NOMO-1 (cell line): Measurements from ENCODE around the gene PDIA6.

Experiments used
- DNase-seq, 2 experiments: peaks; one replicate each; lab custom pipeline; 2025; ENCODE audit not compliant: unreplicated experiment in 2 of 2; lab: John Stamatoyannopoulos, UW

The PDIA6 gene, protein sequence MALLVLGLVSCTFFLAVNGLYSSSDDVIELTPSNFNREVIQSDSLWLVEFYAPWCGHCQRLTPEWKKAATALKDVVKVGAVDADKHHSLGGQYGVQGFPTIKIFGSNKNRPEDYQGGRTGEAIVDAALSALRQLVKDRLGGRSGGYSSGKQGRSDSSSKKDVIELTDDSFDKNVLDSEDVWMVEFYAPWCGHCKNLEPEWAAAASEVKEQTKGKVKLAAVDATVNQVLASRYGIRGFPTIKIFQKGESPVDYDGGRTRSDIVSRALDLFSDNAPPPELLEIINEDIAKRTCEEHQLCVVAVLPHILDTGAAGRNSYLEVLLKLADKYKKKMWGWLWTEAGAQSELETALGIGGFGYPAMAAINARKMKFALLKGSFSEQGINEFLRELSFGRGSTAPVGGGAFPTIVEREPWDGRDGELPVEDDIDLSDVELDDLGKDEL

DNA sequence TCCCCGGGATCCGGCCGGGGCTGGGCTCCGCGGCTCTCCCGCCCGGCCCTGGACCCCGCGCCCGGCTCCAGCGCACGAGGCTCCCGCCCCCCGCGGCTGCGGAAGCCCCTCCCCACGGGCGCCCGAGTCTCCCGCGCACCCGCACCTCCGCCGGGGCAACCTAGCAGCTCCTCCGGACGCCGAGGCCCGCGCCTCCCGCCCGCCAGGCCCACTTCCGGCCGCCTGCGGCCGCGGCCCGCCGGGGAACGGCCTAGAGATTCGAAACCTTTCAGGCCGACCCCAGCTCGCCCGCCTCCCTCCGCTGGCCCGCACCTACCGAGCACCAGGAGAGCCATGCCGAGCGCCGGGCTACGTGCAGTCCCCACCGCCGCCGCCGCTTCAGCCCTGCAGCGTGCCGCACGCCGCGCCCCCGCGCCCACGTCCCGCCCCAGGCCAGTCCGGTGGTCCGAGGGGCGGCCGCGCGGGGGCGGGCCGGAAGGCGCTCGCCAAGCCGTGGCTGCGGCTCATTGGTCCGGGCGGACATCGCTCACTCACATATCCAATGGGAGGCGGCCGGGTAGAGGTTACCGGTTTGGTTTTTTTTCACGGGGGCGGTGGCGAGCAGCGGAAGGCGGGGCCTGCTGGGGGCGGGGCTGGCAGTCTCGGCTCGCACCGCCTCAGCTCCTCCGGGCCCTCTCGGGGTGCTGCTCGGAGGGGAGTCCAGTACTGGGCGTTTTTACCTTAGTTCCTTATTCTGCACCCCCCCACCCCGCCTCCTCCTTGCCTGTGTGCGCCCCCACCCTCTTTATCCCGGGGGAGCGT, at the start of gene PDIA6:
TSS of gene PDIA6 (minus strand) at position 424 of the 801 bp plus-strand sequence. CDS start at position 335, 89 bp downstream.
- peak; percentile 94 to 97 for DNase-seq

DNA sequence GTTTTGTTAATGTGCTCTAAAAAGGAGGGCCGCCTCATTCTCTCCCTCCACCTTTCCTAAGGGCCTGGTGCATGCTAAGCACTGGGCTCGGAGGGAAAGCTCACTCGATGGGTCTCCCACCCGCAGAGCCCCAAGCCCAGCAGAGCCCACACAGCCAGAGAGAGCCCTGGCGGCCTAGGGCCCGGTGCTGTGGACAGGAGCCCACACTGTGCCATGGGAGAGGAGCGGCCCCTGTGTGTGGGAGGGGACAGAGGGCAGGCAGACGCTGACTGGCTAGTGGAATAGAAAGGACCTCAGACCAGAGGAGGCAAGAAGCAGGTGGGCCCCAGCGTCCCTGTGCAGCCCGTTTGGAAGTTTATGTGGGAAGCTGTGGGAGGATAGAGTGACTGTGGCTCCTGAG, 49.7 kb upstream of the PDIA6 start:
- DNase-seq = no peak

DNA sequence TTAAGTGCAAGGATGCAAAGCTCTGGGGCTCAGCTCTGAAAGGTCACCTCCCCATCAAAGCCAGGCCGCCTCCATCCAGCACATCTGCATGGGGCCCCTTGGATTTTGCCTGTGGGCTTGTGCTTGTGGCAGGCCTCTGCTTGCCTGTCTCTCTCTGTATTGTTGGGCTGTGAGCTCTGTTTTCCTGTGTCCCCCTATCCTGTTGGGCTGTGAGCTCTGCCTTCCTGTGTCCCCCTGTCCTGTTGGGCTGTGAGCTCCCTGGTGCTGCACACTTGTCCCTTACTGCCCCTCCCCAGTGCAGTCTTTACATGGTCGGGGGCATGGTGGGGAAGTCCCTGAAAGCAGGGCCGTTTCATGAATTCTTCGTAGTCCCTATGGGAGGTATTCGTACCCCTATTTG, 49.2 kb upstream of the PDIA6 start:
- DNase-seq = no peak

DNA sequence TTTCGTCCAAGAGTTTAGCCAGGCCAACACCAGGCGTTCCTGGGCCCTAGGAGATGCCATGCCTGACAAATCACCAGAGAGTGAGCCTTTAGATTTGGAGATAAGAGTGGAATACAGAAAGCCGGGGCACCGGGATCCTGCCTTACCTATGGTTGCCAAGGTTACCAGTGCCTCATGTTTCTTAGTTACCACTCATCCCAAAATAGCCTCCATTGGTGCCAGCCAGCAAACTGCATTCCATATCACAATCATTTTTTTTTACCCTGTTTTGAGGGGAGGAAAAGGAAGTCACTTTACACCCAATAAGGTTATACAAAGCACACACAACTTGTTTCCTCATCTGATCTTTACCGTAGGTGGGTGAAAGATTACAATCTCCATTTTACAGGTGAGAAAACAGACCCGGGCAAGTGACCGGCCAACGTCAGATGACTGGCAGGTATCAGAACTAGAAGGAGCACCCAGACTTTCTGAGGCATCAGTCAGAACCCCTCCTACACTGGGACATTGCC, 48.3 kb upstream of the PDIA6 start:
- no peak for DNase-seq

DNA sequence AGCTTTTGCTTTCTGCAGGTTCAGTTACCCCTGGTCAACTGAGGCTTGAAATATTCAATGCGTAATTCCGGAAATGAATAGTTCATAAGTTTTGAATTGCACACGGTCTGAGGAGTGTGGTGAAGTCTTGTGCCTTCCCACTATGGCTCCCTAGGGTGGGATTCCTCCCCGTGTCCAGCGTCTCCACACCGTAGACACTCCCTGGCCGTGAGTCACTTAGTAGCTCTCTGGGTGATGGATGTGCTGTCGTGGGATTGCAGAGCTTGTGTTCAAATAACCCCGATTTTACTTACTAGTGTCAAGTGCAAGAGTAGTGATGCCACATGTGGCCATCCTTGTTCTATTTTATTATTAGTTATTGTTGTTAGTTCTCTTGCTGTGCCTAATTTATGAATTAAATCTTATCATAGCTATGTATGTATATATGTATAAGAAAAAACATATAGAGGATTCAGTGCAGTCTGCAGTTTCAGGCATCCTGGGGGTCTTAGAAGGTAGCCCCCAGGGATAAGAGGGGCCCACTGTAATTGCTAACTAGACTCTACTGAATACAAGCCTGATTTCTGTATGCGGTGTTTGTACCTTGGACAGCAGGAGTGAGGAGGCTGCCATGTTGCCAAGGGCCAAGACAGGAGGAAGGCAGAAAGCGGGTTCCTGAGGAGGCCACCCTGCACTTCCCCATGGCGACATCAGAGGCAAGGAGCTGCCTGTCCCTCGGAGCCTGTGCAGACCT, 47.7 kb upstream of the PDIA6 start:
- no peak for DNase-seq

DNA sequence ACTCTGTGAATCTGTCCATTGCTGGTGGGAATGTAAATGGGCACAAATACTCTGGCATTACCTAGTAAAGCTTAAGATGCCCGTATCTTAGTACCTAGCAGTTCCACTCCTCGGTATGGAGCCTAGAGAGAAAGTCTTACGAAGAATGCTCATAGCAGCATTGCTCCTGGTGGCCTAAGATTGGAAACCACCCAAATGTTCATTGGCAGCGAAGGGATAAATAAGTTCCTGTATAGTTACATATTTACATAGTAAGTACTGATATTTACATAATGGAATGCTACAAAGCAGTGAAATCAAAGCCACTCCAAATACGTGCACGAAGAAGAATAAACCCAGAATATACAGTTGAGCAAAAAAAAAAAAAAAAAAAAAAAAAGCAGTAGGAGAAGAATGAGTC, 46.7 kb upstream of the PDIA6 start:
- DNase-seq = no peak

DNA sequence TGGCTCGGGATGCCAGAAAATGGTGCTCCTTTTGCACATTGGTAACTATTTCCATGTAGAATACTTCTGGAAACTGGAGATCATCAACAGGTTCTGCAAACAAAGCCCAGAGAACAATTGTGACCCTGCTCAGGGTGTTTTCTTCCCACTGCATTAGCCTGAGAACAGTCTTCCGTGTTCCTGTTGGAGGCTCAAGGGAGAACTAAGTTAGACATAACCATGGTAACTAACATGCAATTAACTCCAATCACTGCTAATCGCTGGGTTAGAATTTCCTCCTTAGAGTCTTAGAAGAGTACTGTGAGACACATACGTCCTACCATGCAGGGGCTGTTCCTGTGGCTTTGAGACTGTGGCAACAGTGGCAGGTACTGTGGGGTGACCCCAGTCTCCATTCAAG, 36.0 kb upstream of the PDIA6 start:
- no peak for DNase-seq

DNA sequence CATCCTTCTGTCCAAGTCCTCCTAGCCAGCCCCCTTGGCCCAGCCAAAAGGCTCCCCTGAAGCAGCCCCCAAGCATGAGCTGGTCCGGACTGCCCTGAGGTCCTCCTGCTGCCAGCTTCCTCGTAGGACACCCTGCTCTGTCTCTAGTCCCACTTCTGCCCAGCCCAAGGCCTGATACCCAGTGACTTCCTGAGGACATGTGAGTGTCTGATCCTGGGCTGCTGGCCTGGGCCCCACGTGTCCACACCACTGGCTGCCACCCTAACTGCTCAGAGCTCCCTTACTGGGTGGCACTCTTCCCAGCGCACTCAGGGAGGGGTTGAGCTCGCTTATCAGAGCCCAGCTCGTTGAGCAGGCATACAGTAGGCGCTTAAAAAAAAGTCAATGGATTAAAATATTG, 34.4 kb upstream of the PDIA6 start:
- DNase-seq = no peak

DNA sequence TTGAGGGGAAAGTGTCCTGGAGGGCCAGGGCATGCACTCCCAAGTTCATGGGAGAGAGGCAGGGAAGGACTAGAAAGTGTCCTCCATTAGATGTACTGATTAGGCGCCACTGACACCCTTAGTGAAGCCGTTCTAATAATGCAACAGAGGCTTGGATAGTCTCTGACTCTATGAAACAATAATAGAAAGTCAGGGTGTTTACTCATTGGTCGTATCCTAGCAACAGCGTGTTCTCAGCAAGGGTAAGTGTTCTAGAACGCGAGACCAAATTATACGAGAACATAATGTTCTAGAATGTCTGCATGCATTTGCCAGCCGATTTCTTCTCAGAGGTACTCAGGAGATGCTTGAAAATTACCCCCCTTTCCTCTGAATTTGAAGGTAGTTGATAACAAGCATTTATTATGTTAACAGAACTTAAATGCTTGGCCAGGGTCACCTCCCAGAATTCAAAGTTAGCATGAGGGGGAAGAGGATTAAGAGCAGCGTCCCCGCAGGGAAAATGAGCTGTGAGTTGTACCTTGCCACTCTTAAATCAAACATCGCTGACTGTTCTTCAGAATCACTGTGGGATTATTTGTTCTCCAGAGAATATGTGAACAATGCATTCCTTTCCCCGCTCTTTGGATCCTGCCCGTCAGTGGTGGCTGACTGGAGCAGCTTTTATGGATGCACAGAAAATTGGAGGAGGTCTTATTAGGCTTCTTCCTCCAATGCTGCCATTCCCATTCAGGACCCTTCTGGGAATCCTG, 33.7 kb upstream of the PDIA6 start:
- no peak for DNase-seq

DNA sequence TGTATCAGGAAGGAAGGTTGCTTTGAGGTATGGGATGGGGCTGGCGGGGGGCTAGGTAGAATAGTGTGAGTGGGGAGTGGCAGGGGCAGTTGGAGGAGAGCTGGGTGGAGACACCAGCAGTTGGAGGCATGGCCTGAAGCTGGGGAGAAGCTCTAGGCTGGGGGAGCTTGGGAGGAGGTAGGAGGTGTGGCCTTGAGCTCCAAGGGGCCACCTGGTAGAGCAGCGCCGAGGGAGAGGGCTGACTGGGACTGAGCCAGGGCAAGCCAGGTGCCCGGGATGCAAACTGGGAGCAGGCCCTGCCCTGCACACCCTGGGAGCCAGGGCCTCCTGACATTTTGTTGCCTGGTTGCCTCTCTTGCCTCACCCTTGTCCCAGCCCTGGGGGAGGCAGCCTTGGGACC, 33.1 kb upstream of the PDIA6 start:
- DNase-seq = no peak

DNA sequence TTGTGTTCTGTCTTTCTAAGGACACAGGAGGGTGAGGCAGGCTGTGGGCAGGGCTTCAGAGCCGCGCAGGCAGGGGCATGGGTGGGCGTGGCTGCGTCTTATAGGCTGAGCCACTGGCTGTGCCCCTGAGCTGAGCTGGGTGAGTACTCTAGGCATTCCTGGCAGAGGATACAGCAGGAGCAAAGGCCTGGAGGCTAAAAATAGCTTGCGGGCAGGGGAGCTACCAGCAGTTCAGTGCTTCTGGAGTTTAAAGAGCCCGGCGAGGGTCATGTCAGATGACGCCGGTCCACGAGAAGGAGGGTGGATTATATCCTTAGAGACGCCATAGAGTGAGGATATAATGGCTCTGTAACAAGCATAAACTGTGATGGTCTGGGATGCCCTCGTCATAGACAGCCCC, 31.5 kb upstream of the PDIA6 start:
- DNase-seq = no peak

DNA sequence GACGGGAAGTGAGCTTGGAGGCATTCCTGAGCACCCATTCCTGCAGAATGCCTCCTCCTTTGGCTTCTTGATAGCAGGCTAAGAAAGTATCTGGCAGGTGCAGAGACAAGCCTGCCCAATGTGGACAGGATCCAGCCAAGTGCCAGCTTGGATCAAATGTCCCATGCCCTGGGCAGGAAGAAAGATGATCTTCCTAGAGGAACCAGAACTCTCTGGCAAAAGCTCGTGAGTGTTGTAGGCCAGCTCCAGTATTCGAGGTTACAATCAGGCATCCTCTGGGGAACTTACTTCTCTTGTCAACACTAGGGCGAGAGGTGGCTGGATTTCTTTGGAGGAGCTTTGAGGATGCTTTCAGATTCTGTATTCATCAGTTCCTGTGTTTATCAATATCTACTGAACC, 29.9 kb upstream of the PDIA6 start:
- no peak for DNase-seq

DNA sequence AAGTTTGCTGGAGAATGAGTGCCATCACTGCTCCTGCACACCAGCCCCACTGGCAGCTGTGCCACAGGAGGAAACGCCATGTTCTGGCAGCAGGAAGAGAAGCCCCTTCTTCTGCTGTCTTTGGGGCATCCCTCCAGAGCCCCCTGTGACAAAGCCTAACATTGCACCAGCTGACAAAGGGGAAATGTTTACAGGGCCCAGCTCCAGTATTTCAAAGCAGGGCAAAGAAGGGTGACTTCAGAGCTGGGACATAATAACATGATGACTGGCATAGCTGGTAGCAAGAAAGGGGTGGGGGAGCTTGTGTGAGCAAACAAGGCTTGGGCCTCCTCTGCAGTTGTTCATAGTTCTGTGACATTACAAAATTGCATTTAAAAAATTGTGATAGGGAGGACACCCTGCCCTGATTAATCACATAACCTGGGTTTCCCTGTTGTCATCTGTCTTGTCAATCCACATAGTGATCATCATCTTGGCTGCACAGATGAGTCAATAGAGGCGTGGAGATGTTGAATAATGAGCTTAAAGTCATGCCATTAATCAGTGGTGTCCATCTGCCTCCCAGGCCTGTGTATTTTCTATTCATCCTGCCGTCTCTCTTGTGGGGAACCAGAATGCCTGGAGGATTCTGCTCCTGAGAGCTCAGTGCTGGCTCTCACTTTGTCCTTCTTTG, 29.1 kb upstream of the PDIA6 start:
- no peak for DNase-seq

DNA sequence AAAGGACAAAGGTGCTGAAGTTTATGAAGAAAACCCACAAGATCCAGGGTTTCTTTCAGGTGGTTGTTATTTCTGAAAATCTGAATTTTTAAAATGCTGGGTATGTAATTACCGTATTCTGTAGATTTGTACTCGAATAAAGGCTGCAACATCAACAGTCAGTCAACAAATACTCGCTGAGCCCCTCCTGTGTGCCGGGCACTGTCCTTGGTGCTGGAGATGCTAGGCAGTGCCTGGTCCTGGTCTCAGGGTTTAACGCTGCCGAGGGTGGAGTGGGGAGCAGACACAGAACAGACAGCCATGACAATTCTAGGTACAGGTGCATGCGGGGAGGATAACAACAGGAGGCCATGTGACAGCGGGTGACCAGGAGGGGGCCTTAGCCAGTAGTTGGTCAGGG, 27.2 kb upstream of the PDIA6 start:
- no peak for DNase-seq

DNA sequence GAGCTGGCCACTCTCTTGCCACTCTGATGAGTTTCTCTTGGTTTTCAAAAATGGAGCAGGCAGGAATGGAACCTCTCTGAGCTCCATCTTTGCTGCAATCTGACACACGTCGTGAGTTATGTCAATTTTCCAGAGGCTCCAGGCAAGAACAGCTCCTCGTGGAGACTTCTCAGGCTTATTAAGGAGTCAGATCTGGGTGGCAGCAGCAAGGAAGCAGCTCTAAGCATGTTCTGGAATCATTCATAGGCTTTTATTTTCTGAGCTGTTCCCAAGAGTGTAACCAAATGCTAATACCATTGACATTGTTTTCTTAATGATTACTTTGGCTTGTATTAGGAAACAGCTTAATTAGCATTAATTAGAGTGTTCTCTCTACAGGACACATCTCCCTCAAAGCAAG, 26.1 kb upstream of the PDIA6 start:
- no peak for DNase-seq

DNA sequence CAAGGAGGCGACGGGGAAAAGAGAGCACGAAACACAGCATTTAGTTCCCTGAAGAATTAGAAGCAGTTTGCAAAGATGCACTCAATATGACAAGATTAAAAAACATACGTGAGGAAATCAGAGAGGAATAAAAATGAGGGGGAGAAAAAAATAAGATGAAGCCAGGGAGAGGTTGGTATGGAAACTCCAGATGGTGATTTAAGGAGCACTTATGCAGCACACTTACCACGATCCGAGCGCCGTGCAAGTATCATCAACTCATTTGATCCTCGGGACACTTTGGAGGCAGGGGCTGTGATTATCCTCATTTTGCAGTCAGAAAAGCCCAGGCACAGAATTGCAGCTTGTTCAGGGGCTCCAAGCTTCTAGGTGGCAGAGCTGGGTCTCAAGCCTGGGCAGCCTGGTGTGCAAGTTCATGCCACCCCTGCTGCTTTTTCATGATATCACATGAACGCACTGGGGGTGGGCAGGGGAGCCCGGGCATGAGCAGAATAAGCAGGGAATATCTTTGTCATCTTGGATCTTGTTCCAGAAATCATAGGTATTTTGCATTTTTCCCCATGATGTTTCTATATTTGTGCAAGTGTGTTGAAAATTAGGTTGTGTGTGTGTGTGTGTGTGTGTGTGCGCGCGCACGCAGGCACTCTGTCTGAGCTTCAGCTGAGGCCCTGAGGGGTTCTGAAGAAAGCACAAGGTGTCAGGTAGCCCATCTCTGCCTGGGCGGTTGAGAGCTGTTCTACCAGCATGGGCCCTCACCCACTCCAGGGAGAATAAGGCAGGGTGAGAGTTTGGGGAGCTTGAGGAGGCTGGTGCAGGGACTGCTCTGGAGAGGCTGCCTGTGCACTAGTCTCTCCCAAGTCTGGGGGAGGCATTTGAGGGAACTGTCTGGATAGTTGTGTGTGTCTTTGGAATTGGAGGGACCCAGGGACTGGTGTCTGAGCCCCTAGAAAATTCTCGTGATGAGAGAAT, 25.0 kb upstream of the PDIA6 start:
- DNase-seq = no peak

DNA sequence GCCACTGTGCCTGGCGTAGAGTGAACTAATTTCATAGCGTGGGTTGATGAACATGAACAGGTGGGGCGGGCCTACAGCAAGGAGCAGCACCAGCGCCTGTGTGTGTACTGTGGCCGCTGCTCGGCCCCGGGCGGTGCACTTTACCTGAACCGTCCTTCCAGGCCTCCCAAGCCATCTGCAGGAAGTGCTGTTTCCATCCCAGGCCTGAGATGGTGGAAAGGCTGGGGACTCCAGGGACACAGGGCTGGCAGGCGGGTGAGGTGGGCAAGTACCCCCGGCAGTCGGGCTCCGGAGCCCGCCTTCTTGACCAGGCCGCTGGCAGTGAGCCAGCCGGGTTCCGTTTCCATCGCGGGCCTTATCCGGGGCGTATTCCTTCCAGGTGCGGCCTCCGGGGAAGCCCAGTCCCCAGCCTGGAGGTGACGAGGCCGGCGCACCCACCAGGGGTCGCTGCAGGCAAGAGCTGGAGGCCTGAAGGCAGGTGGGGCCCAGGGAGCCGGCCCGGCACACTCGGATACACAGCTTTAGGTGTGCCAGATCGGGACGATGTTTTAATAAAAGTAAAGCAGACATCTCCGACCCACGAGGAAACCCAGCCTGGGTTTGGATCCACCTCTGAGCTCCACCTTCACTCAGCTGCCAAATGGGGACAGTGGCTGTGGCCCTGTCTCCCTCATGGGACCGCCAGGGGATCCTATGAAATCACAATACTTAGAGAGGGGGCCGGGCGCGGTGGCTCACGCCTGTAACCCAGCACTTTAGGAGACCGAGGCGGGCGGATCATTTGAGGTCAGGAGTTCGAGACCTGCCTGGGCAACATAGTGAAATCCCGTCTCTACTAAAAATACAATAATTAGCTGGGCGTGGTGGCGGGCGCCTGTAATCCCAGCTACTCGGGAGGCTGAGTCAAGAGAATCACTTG, 22.7 kb upstream of the PDIA6 start:
- DNase-seq = peak; percentile 40 to 62
